ENCODE data around the gene SPRN. TPM values are rescaled to one million over a fixed set of nuclear protein-coding genes. Genes with fewer than 3 reads are reported as not detected.

SPRN gene
- total and polyA plus RNA-seq, 2 of the 4 experiments (the other 2 are of a cell fraction): 0.36 to 2.3 TPM

DNA sequence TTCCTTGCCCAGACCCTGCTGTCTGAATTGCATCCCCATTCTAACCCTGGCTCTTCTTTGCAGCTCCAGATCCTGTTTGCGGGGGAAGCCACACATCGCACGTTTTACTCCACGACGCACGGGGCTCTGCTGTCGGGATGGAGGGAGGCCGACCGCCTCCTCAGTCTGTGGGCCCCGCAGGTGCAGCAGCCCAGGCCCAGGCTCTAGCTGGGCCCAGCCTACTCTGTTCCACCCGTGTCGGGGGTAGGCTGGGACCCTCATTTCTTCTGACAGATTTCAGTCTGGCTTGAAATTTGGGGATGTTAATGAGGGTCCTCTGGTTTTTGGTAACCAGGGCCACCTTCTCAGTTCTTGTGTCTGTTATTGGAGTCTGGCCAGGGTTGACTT, 33.2 kb downstream of the SPRN start (continued):
- TF ChIP-seq, protein P1, sequence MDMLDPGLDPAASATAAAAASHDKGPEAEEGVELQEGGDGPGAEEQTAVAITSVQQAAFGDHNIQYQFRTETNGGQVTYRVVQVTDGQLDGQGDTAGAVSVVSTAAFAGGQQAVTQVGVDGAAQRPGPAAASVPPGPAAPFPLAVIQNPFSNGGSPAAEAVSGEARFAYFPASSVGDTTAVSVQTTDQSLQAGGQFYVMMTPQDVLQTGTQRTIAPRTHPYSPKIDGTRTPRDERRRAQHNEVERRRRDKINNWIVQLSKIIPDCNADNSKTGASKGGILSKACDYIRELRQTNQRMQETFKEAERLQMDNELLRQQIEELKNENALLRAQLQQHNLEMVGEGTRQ (IDR thresholded peaks at IDR 0.05; ENCODE audit: low read depth, low read length): no peak

DNA sequence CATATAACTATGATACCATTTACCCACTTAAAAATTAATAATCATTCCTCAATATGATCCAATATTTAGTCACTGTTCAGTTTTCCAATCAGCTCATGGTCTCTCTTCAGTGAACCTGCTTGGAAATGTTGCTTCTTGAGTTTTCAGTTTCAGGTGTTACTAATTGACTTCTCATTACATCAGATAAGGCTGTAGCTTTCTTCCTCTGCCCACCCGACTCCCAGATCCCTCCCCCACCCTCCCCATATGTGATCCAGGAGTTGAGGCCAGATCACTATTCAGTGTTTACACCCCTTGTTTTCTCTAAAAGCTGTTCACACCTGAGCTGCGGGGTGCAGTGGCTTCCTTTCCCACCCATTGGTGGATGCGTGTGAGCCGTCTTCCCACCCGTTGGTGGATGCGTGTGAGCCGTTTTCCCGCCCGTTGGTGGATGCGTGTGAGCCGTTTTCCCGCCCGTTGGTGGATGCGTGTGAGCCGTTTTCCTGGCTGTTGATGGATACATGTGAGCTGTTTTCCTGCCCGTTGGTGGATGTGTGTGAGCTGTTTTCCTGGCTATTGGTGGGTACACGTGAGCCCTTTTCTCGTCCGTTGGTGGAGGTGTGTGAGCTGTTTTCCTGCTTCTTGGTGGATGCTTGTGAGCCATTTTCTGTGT, 33.7 kb downstream of the SPRN start:
- no peak overlapping the region for H3K9ac ChIP-seq (ENCODE audit: low read depth, low read length)
- no peaks in the 10 kb centered on the region for H4K20me1 ChIP-seq (ENCODE audit: insufficient read depth, low read length)
- H3K56ac ChIP-seq (ENCODE audit: extremely low read depth, insufficient read depth, low read length): no peak overlapping the region
- H2BK120ac ChIP-seq (ENCODE audit: low read depth, low read length): no peak overlapping the region
- in situ Hi-C loops (cut with MboI; ENCODE audit: low sequenced_read_pairs) (no loop called here), dilution Hi-C loops (cut with HindIII; ENCODE audit: low sequenced_read_pairs, unreplicated experiment) (no loop called here), intact Hi-C loops (cut with micrococcal nuclease) (no loop called here)
- no peak overlapping the region for H3K4me3 ChIP-seq (ENCODE audit: insufficient read depth, low read depth, low read length)
- H3K18ac ChIP-seq (ENCODE audit: low read depth, low read length): no peak overlapping the region
- DNase-seq (no peak), ATAC-seq (ENCODE audit: low read depth) (no peak)
- no peak overlapping the region for H3K4me2 ChIP-seq (ENCODE audit: low read depth, low read length)
- no peak overlapping the region for H4K5ac ChIP-seq (ENCODE audit: low read depth, low read length)
- peaks cover 4% of the 10 kb centered on the region; the same call in 1 of the 2 replicates for H3K4me1 ChIP-seq (ENCODE audit: control insufficient read depth, insufficient read depth, low read length)
- H3K14ac ChIP-seq (replicated peaks; ENCODE audit: low read depth, low read length): no peak overlapping the region
- no peak for TF ChIP-seq MAZ (IDR thresholded peaks at IDR 0.05; ENCODE audit: borderline replicate concordance, low read depth, low read length)
- TF ChIP-seq FOS (IDR thresholded peaks at IDR 0.05; ENCODE audit: low read depth, low read length): no peak
- no peak for TF ChIP-seq NFE2L2 (IDR thresholded peaks at IDR 0.05; ENCODE audit: low read depth, low read length)
- TF ChIP-seq MAFK (IDR thresholded peaks at IDR 0.05; ENCODE audit: low read depth, low read length): no peak
- TF ChIP-seq SMC3 (IDR thresholded peaks at IDR 0.05; ENCODE audit: low read depth, low read length): no peak
- TF ChIP-seq RCOR1 (IDR thresholded peaks at IDR 0.05; ENCODE audit: insufficient replicate concordance, low read length): no peak
- no peak for TF ChIP-seq MXI1 (IDR thresholded peaks at IDR 0.05; ENCODE audit: borderline replicate concordance, low read depth, low read length)
- no peak for TF ChIP-seq RAD21 (IDR thresholded peaks at IDR 0.05; ENCODE audit: low read length)
- no peak for TF ChIP-seq CEBPB (IDR thresholded peaks at IDR 0.05; ENCODE audit: low read depth, low read length)
- TF ChIP-seq, protein P1 (IDR thresholded peaks at IDR 0.05; ENCODE audit: low read depth, low read length): no peak
- no peak overlapping the region for H4K91ac ChIP-seq (ENCODE audit: insufficient read depth, low read depth, low read length)
- no peak overlapping the region for H2BK5ac ChIP-seq (ENCODE audit: low read depth, low read length, poor library complexity, severe bottlenecking)
- ChIA-PET POLR2A (ENCODE audit: unreplicated experiment) (no interaction called here), CTCF (no interaction called here)
- no peak overlapping the region for H2AFZ ChIP-seq (replicated peaks; ENCODE audit: low read length, poor library complexity)
- H3K23ac ChIP-seq (ENCODE audit: low read depth, low read length): no peak overlapping the region
- peaks cover 5% of the 10 kb centered on the region; the same call in 1 of the 2 replicates for H3K9me1 ChIP-seq (ENCODE audit: insufficient read depth, low read length)
- H4K8ac ChIP-seq (ENCODE audit: low read depth in 2 of 2, low read length in 2 of 2): no peak overlapping the region
- WGBS, 2 experiments (ENCODE audit: extremely low coverage in 2 of 2, insufficient read length in 1 of 2): no CpG with 5 or more reads among the region's 19 CpGs
- no peak overlapping the region for H2AK5ac ChIP-seq (ENCODE audit: low read depth, low read length)
- H3K27ac ChIP-seq (ENCODE audit: insufficient read depth, low read length): no peak overlapping the region
- H2BK15ac ChIP-seq (ENCODE audit: low read depth, low read length): no peak overlapping the region
- no peak overlapping the region for H2AK9ac ChIP-seq (replicated peaks; ENCODE audit: low read depth, low read length, poor library complexity)
- no peaks in the 10 kb centered on the region for H3K9me3 ChIP-seq (ENCODE audit: control insufficient read depth, insufficient read depth, low read length)
- no peak overlapping the region for H3K4ac ChIP-seq (ENCODE audit: low read depth, low read length)
- peaks cover 10% of the 10 kb centered on the region; the same call in 1 of the 2 replicates for H3K36me3 ChIP-seq (ENCODE audit: control insufficient read depth, insufficient read depth, low read length)
- H2BK20ac ChIP-seq (ENCODE audit: low read depth, low read length): no peak overlapping the region
- no peaks in the 10 kb centered on the region for H3K27me3 ChIP-seq (ENCODE audit: control insufficient read depth, insufficient read depth, low read length)
- no TSS peak for BruUV-seq (replicated peaks)
- H3K79me1 ChIP-seq (ENCODE audit: low read depth in 1 of 2, low read length in 2 of 2): peaks cover 13 to 14% of the 10 kb centered on the region in 2 experiments

Measured in IMR-90 (cell line).